ENCODE data around the gene ARAP2.

The ARAP2 gene

DNA sequence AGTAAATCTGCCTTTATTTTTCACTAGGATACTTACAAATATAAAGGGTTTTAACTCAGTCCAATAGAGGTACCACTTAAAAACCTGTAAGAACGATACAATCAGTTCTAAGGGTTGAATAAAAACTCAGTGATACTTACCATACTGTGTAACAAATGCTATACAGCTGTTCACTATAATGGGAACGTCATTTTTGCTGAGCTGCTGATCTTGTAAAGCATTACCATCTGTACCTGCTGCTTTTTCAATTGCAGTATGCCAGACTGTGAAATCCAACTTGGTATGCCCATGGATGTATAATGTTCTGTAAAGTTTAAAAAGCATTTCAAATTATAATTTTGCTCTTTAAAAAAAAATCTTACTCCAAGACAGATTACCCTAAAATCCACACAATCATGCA lies 111.2 kb downstream of the ARAP2 start:
- H3K4me2 ChIP-seq (ENCODE audit: low read length) = no peak overlapping the region
- no peak for TF ChIP-seq EZH2 (IDR thresholded peaks at IDR 0.05; ENCODE audit: borderline replicate concordance, low read length)
- TF ChIP-seq, protein P1, sequence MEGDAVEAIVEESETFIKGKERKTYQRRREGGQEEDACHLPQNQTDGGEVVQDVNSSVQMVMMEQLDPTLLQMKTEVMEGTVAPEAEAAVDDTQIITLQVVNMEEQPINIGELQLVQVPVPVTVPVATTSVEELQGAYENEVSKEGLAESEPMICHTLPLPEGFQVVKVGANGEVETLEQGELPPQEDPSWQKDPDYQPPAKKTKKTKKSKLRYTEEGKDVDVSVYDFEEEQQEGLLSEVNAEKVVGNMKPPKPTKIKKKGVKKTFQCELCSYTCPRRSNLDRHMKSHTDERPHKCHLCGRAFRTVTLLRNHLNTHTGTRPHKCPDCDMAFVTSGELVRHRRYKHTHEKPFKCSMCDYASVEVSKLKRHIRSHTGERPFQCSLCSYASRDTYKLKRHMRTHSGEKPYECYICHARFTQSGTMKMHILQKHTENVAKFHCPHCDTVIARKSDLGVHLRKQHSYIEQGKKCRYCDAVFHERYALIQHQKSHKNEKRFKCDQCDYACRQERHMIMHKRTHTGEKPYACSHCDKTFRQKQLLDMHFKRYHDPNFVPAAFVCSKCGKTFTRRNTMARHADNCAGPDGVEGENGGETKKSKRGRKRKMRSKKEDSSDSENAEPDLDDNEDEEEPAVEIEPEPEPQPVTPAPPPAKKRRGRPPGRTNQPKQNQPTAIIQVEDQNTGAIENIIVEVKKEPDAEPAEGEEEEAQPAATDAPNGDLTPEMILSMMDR (IDR thresholded peaks at IDR 0.05; ENCODE audit: low read length) = no peak
- no peaks in the 10 kb centered on the region for H3K79me2 ChIP-seq (ENCODE audit: insufficient read depth, low read length)
- no peaks in the 10 kb centered on the region for H4K20me1 ChIP-seq (ENCODE audit: insufficient read depth, low read length)
- H3K9me2 ChIP-seq (ENCODE audit: low read depth, low read length) = no peaks in the 10 kb centered on the region
- no peaks in the 10 kb centered on the region for H3K9me3 ChIP-seq (ENCODE audit: low read length)
- no peak overlapping the region for H3K9ac ChIP-seq (ENCODE audit: low read length)
- H3K4me1 ChIP-seq (ENCODE audit: insufficient read depth, low read length, severe bottlenecking) = no peaks in the 10 kb centered on the region
- H2AFZ ChIP-seq (ENCODE audit: low read length) = no peak overlapping the region
- H3K36me3 ChIP-seq (ENCODE audit: insufficient read depth, low read length) = peaks cover 37% of the 10 kb centered on the region; the same call in 1 of the 2 replicates
- H3F3A ChIP-seq (ENCODE audit: insufficient read depth, low read length) = no peaks in the 10 kb centered on the region
- H3K27me3 ChIP-seq (ENCODE audit: insufficient read depth, low read length) = no peaks in the 10 kb centered on the region
- H3K4me3 ChIP-seq (ENCODE audit: low read depth, low read length, poor library complexity, severe bottlenecking) = no peak overlapping the region
- no peak overlapping the region for H3K27ac ChIP-seq (ENCODE audit: low read depth, low read length, poor library complexity, severe bottlenecking)

DNA sequence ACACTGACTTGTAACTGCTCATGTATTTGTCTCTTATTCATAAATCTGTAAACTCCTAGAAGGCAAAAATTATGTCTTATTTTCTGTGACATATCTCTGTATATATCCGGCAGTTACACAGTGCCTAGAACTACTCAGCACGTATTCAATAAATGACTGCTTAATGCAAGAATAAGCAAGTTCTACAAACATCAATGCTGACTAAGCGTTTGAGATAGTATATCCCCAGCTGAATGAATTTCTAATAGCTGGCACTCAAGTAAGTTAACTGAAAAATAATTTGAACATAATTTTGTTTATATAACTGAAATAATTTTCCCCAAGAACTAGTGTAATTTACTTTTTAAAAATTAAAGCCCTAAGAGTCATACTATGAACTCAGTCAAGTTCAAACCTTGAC lies 113.7 kb downstream of the ARAP2 start:
- TF ChIP-seq, protein P1 (IDR thresholded peaks at IDR 0.05; ENCODE audit: low read length) = no peak
- no peak for TF ChIP-seq EZH2 (IDR thresholded peaks at IDR 0.05; ENCODE audit: borderline replicate concordance, low read length)
- H3K9me3 ChIP-seq (ENCODE audit: low read length) = no peaks in the 10 kb centered on the region
- no peaks in the 10 kb centered on the region for H3K27me3 ChIP-seq (ENCODE audit: insufficient read depth, low read length)
- no peak overlapping the region for H3K27ac ChIP-seq (ENCODE audit: low read depth, low read length, poor library complexity, severe bottlenecking)
- H2AFZ ChIP-seq (ENCODE audit: low read length) = no peak overlapping the region
- H3K4me3 ChIP-seq (ENCODE audit: low read depth, low read length, poor library complexity, severe bottlenecking) = no peak overlapping the region
- peaks cover 52% of the 10 kb centered on the region; the same call in 1 of the 2 replicates for H3K36me3 ChIP-seq (ENCODE audit: insufficient read depth, low read length)
- no peak overlapping the region for H3K9ac ChIP-seq (ENCODE audit: low read length)
- H4K20me1 ChIP-seq (ENCODE audit: insufficient read depth, low read length) = no peaks in the 10 kb centered on the region
- H3K9me2 ChIP-seq (ENCODE audit: low read depth, low read length) = no peaks in the 10 kb centered on the region
- no peak overlapping the region for H3K4me2 ChIP-seq (ENCODE audit: low read length)
- no peaks in the 10 kb centered on the region for H3K79me2 ChIP-seq (ENCODE audit: insufficient read depth, low read length)
- H3K4me1 ChIP-seq (ENCODE audit: insufficient read depth, low read length, severe bottlenecking) = no peaks in the 10 kb centered on the region
- no peaks in the 10 kb centered on the region for H3F3A ChIP-seq (ENCODE audit: insufficient read depth, low read length)

DNA sequence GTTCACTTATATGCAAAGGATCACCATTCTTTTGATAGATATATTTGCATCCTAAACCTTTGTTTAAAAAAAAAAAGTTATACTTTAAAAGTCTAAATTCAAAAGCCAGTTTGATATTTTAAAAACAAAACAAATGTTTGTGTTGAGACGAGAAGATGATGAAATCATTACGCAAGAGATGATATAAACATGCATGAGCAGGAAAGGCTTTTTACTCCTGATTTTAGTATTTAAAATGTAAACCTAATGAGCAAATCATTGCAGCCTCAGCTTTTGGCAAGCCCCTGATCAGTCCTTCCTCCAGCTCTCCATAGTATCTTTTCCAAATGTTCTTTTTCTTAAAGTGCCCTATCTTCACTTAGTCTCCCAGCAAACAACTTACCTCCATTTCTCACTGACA lies 115.6 kb downstream of the ARAP2 start:
- no peaks in the 10 kb centered on the region for H3F3A ChIP-seq (ENCODE audit: insufficient read depth, low read length)
- peaks cover 69% of the 10 kb centered on the region for H3K36me3 ChIP-seq (ENCODE audit: insufficient read depth, low read length)
- H3K4me1 ChIP-seq (ENCODE audit: insufficient read depth, low read length, severe bottlenecking) = no peaks in the 10 kb centered on the region
- H3K27ac ChIP-seq (ENCODE audit: low read depth, low read length, poor library complexity, severe bottlenecking) = no peak overlapping the region
- H2AFZ ChIP-seq (ENCODE audit: low read length) = no peak overlapping the region
- H3K9me2 ChIP-seq (ENCODE audit: low read depth, low read length) = no peaks in the 10 kb centered on the region
- no peaks in the 10 kb centered on the region for H4K20me1 ChIP-seq (ENCODE audit: insufficient read depth, low read length)
- H3K27me3 ChIP-seq (ENCODE audit: insufficient read depth, low read length) = no peaks in the 10 kb centered on the region
- H3K9me3 ChIP-seq (ENCODE audit: low read length) = no peaks in the 10 kb centered on the region
- no peak overlapping the region for H3K4me3 ChIP-seq (ENCODE audit: low read depth, low read length, poor library complexity, severe bottlenecking)
- TF ChIP-seq, protein P1 (IDR thresholded peaks at IDR 0.05; ENCODE audit: low read length) = no peak
- no peak for TF ChIP-seq EZH2 (IDR thresholded peaks at IDR 0.05; ENCODE audit: borderline replicate concordance, low read length)
- no peak overlapping the region for H3K9ac ChIP-seq (ENCODE audit: low read length)
- no peak overlapping the region for H3K4me2 ChIP-seq (ENCODE audit: low read length)
- H3K79me2 ChIP-seq (ENCODE audit: insufficient read depth, low read length) = no peaks in the 10 kb centered on the region
